Ovary (tissue), 3 donors: ENCODE results near the gene GTF3C2.

Source experiments
- CTCF ChIP-seq, 3 donors: fragments of 450-650 bp in 2 of 3; fragments of 200-600 bp in 1 of 3; IDR thresholded peaks; one replicate each; pipeline versions ENCODE4 v1.5.1 to v1.8.0; 2016 to 2022; ENCODE audit warnings: antibody characterized with exemption in 3 of 3, mild to moderate bottlenecking in 1 of 3
- POLR2A ChIP-seq: fragments of 450-650 bp; IDR thresholded peaks from one replicate; pipeline ENCODE4 v1.6.1; 2017; ENCODE audit warnings: antibody characterized with exemption, mild to moderate bottlenecking, moderate library complexity
- donor health status: DM: no; HTN: no; CAD: no.

- TF ChIP-seq CTCF (IDR thresholded peaks at IDR 0.05) (no peak), POLR2A (no peak)
These were observed 20.5 kb upstream of the GTF3C2 start for GRCh38 chr2:27376866-27377617.
